ENCODE data around the gene PSD2. TPM values are rescaled to one million over a fixed set of nuclear protein-coding genes. Genes with fewer than 3 reads are reported as not detected.

PSD2 gene
- total and polyA plus RNA-seq, 2 of the 13 experiments (the other 11 are each of a cell fraction or from before 2014, with no cell fraction given) = 0.07 TPM; not detected in 1

DNA sequence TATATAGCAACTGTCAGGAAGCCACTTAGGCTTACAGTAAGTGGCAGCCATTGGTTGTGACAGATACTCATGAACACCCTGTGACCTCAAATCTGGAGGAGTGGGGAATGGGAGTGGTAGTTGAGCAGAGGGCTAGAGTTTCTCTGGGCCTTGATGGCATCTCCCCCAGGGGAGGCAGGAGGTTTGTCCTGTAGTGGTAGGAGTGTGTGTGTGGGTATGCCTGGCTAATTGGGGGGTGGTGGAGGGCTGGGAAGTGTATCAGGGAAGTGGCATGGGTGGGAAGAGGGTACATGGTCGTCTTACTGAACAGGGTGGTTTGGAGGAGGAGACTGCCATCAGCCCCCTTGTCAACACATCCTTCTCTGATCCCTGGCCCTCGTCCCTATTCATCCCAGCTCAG, 71.5 kb downstream of the PSD2 start:
- intact Hi-C loops (cut with micrococcal nuclease; ENCODE audit: unreplicated experiment) = loop anchor here (10.0 kb wide), 1 partner anchor 98 kb away; no protein-coding TSS in a partner anchor
- H2AFZ ChIP-seq (ENCODE audit: low read length) = no peak overlapping the region
- FAIRE-seq (no peak), ATAC-seq (no peak), DNase-seq (ENCODE audit: low spot score) (no peak)
- ChIA-PET CTCF (ENCODE audit: low intra/inter-chr PET ratio, low total read pairs) (no interaction called here), POLR2A (no interaction called here)
- TF ChIP-seq, protein P1, sequence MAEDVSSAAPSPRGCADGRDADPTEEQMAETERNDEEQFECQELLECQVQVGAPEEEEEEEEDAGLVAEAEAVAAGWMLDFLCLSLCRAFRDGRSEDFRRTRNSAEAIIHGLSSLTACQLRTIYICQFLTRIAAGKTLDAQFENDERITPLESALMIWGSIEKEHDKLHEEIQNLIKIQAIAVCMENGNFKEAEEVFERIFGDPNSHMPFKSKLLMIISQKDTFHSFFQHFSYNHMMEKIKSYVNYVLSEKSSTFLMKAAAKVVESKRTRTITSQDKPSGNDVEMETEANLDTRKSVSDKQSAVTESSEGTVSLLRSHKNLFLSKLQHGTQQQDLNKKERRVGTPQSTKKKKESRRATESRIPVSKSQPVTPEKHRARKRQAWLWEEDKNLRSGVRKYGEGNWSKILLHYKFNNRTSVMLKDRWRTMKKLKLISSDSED (CRISPR knock-in tag; IDR thresholded peaks at IDR 0.05) = no peak
- TF ChIP-seq CBFB (CRISPR knock-in tag; IDR thresholded peaks at IDR 0.05) = no peak
- TF ChIP-seq RNF2 (conservative IDR thresholded peaks at IDR 0.05; ENCODE audit: low read depth) = no peak
- TF ChIP-seq ZMYM4 (CRISPR knock-in tag; IDR thresholded peaks at IDR 0.05) = no peak
- no peak for TF ChIP-seq ZNF224 (CRISPR knock-in tag; IDR thresholded peaks at IDR 0.05)
- no peak for TF ChIP-seq CSRNP2 (CRISPR knock-in tag; conservative IDR thresholded peaks at IDR 0.05; ENCODE audit: low read depth)
- no peak overlapping the region for H3K4me3 ChIP-seq (replicated peaks in 1 of 3; ENCODE audit: insufficient read depth in 1 of 3, low read depth in 2 of 3, low read length in 3 of 3)
- H3K9ac ChIP-seq (ENCODE audit: insufficient read depth, low read depth, low read length) = no peak overlapping the region
- no peak overlapping the region for H3K27ac ChIP-seq (ENCODE audit: extremely low read length, insufficient read depth, low read length)
- H4K20me1 ChIP-seq (ENCODE audit: insufficient read depth, low read length) = no peaks in the 10 kb centered on the region
- H3K9me3 ChIP-seq (ENCODE audit: low read length) = no peaks in the 10 kb centered on the region
- H3K4me1 ChIP-seq (ENCODE audit: insufficient read depth, low read length) = no peaks in the 10 kb centered on the region
- WGBS (ENCODE audit: low lambda C conversion rate) = 0% methylated on average over 2 of the region's 2 CpGs
- peaks cover 2 to 25% of the 10 kb centered on the region in 2 experiments; a peak in 3 of 5 replicates for H3K27me3 ChIP-seq (ENCODE audit: control insufficient read depth in 1 of 2, insufficient read depth in 2 of 2, low read length in 2 of 2)
- H3K36me3 ChIP-seq (replicated peaks in 1 of 2; ENCODE audit: control insufficient read depth in 1 of 2, insufficient read depth in 2 of 2, low read length in 2 of 2) = no peaks in the 10 kb centered on the region
- in situ Hi-C loops (cut with HindIII; ENCODE audit: extremely low pct_ligation_motif_present, low pct_unique_long_range_greater_than_20kb) = no loop called here
- BruUV-seq (replicated peaks) = no TSS peak
- H3K79me2 ChIP-seq (ENCODE audit: insufficient read depth, low read length) = no peaks in the 10 kb centered on the region
- no peak overlapping the region for H3K4me2 ChIP-seq (ENCODE audit: low read depth, low read length)

DNA sequence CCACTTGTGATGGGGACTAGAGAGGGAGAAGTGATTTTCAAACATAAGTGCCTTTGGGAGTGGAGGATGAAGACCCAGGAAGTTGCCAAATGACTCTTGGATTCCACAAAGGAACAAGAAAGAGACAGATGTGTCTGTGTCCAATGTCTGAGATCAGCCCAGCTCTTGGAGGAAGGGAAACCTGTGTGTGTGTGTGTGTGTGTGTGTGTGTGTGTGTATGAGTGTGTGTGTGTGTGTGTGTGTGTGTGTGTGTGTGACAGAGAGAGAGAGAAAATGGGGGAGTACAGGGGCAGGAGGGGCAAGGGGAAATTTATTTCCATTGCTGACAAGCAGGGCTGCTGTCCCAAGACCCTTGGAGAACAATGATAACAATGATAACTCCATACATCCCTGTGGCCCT, 72.0 kb downstream of the PSD2 start:
- no peak overlapping the region for H3K27ac ChIP-seq (ENCODE audit: extremely low read length, insufficient read depth, low read length)
- ChIA-PET CTCF (ENCODE audit: low intra/inter-chr PET ratio, low total read pairs) (no interaction called here), POLR2A (no interaction called here)
- H3K9ac ChIP-seq (ENCODE audit: insufficient read depth, low read depth, low read length) = no peak overlapping the region
- H3K79me2 ChIP-seq (ENCODE audit: insufficient read depth, low read length) = no peaks in the 10 kb centered on the region
- H3K9me3 ChIP-seq (ENCODE audit: low read length) = no peaks in the 10 kb centered on the region
- intact Hi-C loops (cut with micrococcal nuclease; ENCODE audit: unreplicated experiment) (loop anchor here (10.0 kb wide), 1 partner anchor 97 kb away; no protein-coding TSS in a partner anchor), in situ Hi-C loops (cut with HindIII; ENCODE audit: extremely low pct_ligation_motif_present, low pct_unique_long_range_greater_than_20kb) (no loop called here)
- DNase-seq (ENCODE audit: low spot score) = no peak
- no peak overlapping the region for H2AFZ ChIP-seq (ENCODE audit: low read length)
- ATAC-seq = no peak
- H3K4me1 ChIP-seq (ENCODE audit: insufficient read depth, low read length) = no peaks in the 10 kb centered on the region
- BruUV-seq (replicated peaks) = no TSS peak
- H3K4me2 ChIP-seq (ENCODE audit: low read depth, low read length) = no peak overlapping the region
- H3K4me3 ChIP-seq (replicated peaks in 1 of 3; ENCODE audit: insufficient read depth in 1 of 3, low read depth in 2 of 3, low read length in 3 of 3) = no peak overlapping the region
- no peaks in the 10 kb centered on the region for H4K20me1 ChIP-seq (ENCODE audit: insufficient read depth, low read length)
- no peaks in the 10 kb centered on the region for H3K36me3 ChIP-seq (replicated peaks in 1 of 2; ENCODE audit: control insufficient read depth in 1 of 2, insufficient read depth in 2 of 2, low read length in 2 of 2)
- no peak for FAIRE-seq
- peaks cover 2 to 30% of the 10 kb centered on the region in 2 experiments; a peak in 3 of 5 replicates for H3K27me3 ChIP-seq (ENCODE audit: control insufficient read depth in 1 of 2, insufficient read depth in 2 of 2, low read length in 2 of 2)
- TF ChIP-seq ZNF546 (CRISPR knock-in tag; conservative IDR thresholded peaks at IDR 0.05) (no peak), SMAD3 (CRISPR knock-in tag; IDR thresholded peaks at IDR 0.05) (no peak), FOXA3 (CRISPR knock-in tag; IDR thresholded peaks at IDR 0.05) (no peak), HMG20A (CRISPR knock-in tag; IDR thresholded peaks at IDR 0.05; ENCODE audit: borderline replicate concordance) (no peak), GATA4 (IDR thresholded peaks at IDR 0.05; ENCODE audit: borderline replicate concordance, low read depth) (no peak), ARNTL (CRISPR knock-in tag; IDR thresholded peaks at IDR 0.05) (no peak), PLRG1 (conservative IDR thresholded peaks at IDR 0.05) (no peak), NFIC (IDR thresholded peaks at IDR 0.05; ENCODE audit: low read length) (no peak), ZNF619 (CRISPR knock-in tag; IDR thresholded peaks at IDR 0.05) (no peak)
- TF ChIP-seq, protein P2, sequence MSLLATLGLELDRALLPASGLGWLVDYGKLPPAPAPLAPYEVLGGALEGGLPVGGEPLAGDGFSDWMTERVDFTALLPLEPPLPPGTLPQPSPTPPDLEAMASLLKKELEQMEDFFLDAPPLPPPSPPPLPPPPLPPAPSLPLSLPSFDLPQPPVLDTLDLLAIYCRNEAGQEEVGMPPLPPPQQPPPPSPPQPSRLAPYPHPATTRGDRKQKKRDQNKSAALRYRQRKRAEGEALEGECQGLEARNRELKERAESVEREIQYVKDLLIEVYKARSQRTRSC (CRISPR knock-in tag; IDR thresholded peaks at IDR 0.05; ENCODE audit: low read depth) = no peak

All from HepG2 (cell line).